HG02852 (cell line): ENCODE data around the gene TNFRSF12A.

ENCODE experiments used
- ATAC-seq: cut with Tn5 transposase; IDR thresholded peaks from one replicate; pipeline ENCODE4 v1.9.1; 2021; ENCODE audit warnings: mild to moderate bottlenecking, moderate library complexity; ENCODE audit not compliant: unreplicated experiment

The TNFRSF12A gene

GRCh38 chr16:3020247-3020603 is at the start of gene TNFRSF12A:
TSS of gene TNFRSF12A (plus strand) at chr16:3020368. CDS start at chr16:3020398, 30 bp downstream.
- ATAC-seq = no peak

GRCh38 chr16:2970563-2970962 is 49.6 kb upstream of the TNFRSF12A start:
- ATAC-seq = no peak

- no peak for ATAC-seq
Observed at GRCh38 chr16:2971134-2971984, 48.8 kb upstream of the TNFRSF12A start.

- no peak for ATAC-seq
Observed at GRCh38 chr16:2971985-2972784, 48.0 kb upstream of the TNFRSF12A start.

- no peak for ATAC-seq
Observed at GRCh38 chr16:2973093-2973492, 47.1 kb upstream of the TNFRSF12A start.

- ATAC-seq = no peak
Observed at GRCh38 chr16:2973605-2974318, 46.4 kb upstream of the TNFRSF12A start.

GRCh38 chr16:2974319-2975056 is 45.7 kb upstream of the TNFRSF12A start:
- ATAC-seq = no peak

GRCh38 chr16:2975161-2975795 is 44.9 kb upstream of the TNFRSF12A start:
- no peak for ATAC-seq

- no peak for ATAC-seq
Observed at GRCh38 chr16:2976201-2976600, 44.0 kb upstream of the TNFRSF12A start.

GRCh38 chr16:2976673-2977072 is 43.5 kb upstream of the TNFRSF12A start:
- ATAC-seq = no peak

GRCh38 chr16:2977440-2977839 is 42.7 kb upstream of the TNFRSF12A start:
- ATAC-seq = no peak

- no peak for ATAC-seq
Observed at GRCh38 chr16:2979669-2980226, 40.4 kb upstream of the TNFRSF12A start.

GRCh38 chr16:2980227-2981176 is 39.7 kb upstream of the TNFRSF12A start, which contains the start of gene PKMYT1:
TSS of gene PKMYT1 (minus strand) at chr16:2980446. CDS start at chr16:2979657, 789 bp downstream.
- ATAC-seq = peak; percentile 66

- ATAC-seq = no peak
Observed at GRCh38 chr16:2981177-2981898, 38.8 kb upstream of the TNFRSF12A start.

- no peak for ATAC-seq
Observed at GRCh38 chr16:2981899-2982250, 38.3 kb upstream of the TNFRSF12A start.

- ATAC-seq = no peak
Observed at GRCh38 chr16:2982402-2982801, 37.8 kb upstream of the TNFRSF12A start.

GRCh38 chr16:2983706-2984136 is 36.4 kb upstream of the TNFRSF12A start:
- no peak for ATAC-seq

GRCh38 chr16:2985462-2985861 is 34.7 kb upstream of the TNFRSF12A start:
- no peak for ATAC-seq
